NCI-H1105 treated with DMSO at 0.1 percent for 48 hours (cell line): ENCODE results near the gene CHRNB1.

Experiments
- DNase-seq: peaks from one replicate; lab custom pipeline; 2025; lab: John Stamatoyannopoulos, UW

The CHRNB1 gene

DNA sequence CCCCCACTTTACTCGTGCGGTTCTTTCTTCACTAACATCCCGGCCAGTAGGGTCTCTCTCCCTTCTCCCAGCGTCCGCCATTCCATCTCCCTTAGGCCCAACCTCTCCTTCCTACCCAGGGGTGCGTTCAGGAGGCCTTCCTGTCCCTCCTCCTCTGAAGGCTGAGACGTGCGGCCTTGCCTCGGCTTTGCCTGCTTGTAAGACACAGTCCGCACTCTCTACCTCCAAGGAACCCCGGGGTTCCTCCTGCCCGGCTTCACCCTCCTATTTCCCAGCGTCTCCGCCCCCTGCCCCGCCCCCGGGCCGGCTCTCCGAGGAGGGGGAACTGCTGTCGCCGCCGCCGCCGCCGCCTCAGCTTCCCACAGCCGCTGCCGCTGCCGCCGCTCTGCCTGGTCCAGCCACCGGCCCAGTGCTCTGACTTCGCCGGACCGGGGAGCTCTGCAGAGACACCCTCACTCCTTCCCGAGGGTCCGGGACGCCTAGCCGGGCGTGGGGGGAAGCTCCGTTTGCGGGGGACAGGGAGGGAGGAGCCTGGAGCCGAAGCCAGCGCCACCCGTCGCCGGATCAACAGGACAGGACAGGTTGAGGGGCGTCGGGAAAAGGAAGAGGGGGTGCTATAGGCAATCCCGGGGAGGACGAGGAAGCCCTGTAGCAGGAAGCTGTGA lies 6.8 kb upstream of the CHRNB1 start:
- DNase-seq = no peak

DNA sequence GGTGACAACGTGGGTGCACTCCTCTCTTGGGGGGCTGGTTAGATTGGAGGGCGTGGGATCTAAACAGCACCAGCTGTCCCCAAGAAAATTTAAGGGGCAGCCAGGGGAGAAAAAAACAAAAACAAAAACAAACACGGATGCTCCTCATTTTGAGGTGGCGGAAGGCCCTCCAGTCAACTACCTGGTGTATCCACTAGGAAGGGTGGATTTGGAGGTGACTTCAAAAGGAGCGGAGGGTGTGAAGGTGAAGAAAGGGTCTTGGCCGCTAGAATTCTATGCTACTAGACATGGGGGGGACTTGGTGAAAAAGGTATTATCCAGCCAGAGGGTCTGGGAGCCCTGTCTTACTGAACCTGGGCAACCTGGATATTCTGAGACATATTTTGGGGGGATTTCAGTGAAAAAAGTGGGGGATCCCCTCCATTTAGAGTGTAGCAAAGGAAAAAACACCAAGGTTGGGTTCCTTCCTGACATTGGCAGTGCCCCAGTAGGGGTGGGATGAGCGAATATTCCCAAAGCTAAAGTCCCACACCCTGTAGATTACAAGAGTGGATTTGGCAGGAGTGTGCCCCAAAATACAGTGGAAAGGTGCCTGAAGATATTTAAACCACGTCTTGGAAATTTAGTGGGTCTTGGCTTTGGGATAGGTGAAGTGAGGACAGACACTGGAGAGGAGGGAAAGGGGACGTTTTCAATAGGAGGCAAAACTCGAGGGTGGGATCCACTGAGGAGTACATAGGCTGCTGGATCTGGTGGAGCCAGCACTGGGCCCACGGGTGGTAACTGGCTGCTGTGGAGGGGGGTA lies 6.0 kb upstream of the CHRNB1 start:
- no peak for DNase-seq

DNA sequence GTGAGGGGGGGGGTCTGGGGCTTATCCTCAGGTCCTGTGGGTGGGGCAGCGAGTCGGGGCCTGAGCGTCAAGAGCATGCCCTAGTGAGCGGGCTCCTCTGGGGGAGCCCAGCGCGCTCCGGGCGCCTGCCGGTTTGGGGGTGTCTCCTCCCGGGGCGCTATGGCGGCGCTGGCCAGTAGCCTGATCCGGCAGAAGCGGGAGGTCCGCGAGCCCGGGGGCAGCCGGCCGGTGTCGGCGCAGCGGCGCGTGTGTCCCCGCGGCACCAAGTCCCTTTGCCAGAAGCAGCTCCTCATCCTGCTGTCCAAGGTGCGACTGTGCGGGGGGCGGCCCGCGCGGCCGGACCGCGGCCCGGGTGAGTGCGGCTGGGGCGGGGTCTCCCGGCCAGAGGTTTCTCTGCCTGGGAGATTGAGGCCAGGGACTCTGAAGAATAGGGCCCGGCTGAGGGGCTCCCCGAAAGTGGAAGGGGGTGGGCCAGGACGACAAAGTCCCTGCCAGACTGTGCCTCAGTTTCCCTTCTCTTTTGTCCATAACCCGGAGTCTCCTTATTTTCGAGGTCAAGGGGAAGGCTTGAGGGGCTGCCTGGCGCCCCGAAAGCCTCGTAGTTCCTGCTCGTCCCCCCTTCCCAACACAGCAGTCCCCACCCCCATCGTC lies 5.3 kb upstream of the CHRNB1 start, which contains the start of gene FGF11:
Gene FGF11, plus strand, starts transcription at position 51 of the 651 bp plus-strand sequence. Its CDS starts 109 bp downstream, at position 160.
- DNase-seq = peak; percentile 4

DNA sequence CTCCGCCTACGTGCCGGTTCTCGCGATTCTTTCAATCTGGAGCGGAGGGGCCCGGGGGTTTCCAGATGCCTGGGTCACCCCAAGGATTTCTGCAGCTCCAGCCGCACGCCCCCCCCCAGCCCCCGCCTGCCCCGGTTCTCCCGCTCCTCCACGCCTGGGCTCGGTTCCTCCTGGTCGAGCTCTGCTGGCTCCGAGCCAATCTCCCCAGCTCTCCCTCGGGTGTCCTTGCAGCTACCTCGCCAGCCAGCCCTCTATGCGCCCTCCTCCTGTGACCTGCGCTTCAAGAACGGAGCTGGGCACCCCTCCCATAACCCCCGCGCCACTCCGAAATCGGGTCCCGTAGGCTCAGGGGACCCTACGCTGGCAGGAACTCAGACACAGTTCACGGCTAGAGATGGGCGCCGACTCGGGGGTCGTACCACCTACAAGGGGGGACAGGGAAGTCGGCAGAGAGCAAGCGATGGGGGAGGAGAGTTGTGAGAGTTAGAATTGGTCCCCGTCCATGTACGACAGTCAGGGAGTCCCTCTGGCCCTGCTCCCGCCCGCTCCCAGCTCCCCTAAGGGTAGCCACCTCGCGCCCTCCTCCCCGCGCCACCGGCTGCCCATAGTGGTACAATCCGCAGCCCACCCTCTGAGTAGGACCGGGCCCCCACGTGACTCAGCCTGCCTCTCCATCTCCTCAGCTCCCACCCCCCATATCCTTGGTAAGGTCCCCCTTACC lies 4.6 kb upstream of the CHRNB1 start:
- peak; percentile 75 for DNase-seq

DNA sequence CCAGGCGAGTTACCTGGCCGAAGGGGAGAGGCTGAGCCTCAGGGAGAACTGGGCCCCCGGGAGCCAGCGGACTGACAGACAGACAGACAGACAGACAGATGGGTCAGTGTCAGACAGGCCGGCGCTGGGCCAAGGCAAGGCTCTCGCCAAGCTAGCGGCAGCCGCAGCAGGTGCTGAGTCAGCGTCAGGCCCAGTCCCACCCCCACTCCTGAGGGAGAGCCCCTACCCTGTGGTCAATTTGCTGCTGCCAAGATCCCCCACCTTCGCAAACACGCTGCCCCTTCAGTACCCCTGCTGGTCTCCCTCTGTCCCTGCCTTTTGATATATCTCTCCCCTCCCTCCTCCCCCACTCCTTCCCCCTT lies 4.0 kb upstream of the CHRNB1 start:
- DNase-seq = peak; percentile 58

DNA sequence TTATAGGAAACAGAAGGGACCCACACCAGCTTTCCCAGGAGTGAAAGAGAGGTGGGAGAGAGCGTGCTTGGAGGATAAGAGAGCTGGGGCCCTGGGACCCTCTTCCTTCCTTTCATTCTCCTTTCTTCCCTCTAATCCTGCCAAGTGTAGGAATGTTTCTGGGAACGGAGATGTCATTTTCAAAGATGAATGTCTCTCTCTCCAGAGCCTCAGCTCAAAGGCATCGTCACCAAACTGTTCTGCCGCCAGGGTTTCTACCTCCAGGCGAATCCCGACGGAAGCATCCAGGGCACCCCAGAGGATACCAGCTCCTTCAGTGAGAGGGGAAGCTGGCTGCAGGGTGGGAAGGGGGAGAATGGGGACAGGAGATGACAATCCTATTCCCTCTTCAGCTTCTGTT lies 3.6 kb upstream of the CHRNB1 start:
- no peak for DNase-seq

DNA sequence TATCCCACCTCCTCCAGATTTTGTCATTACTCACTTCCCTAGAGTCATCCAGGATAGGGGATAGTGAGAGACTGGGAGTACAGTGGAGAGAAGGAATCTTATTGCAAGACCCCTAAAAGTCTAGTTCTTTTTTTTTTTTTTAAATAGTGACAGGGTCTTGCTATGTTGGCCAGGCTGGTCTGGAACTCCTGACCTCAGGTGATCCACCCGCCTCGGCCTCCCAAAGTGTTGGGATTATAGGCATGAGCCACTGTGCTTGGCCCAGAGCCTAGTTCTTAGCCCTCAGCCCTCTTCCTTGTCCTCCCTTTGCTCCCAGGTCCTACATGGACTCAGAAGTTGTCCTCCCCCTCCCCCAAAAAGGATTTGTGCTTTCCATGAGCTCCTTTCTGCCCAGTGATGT lies 2.7 kb upstream of the CHRNB1 start:
- DNase-seq = no peak

DNA sequence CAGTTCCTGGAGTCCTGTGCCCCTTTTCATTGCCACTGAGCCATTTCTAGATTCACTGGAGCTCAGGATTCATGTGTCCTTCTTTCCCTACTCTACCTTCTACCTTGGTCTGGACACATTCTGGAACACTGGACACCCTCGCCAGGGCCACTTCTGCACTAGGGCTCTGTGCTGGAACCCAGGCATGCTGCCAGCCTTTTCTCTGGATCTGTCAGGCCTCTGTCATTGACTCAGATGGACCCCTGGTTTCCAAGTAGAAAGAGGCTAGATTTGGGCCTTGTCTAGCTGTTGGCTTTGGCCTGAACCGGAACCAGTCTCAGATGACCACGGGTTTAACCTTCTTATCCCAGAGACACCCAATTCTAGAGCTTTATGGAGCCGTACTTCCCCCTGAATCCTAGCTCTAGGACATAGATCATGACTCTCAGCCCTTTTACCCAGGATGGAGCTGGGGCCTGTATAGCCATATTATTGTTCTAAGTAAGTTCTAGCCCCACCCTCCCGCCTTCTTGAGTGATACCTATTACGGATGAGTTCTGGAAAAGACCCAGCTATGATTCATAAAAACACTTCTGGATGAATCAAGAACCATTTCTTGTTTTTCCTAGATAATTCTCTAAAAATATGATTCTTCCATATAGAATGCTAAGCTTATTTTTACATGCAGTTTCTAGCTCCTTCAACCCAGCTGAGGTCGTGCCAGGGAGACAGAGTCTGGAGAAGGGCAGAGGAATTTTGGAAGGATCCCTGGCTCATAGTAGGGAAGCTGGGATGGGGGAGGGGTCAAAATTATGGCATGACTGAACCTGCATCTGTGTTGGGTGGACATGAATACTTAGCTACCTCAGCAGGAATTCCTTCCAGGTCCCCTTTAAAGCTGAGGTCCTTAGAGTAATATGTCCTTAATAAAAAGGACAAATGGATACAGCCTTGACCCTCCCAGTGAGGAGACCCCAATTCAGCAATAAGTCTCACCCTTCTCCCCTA lies 1.1 kb upstream of the CHRNB1 start:
- no peak for DNase-seq

DNA sequence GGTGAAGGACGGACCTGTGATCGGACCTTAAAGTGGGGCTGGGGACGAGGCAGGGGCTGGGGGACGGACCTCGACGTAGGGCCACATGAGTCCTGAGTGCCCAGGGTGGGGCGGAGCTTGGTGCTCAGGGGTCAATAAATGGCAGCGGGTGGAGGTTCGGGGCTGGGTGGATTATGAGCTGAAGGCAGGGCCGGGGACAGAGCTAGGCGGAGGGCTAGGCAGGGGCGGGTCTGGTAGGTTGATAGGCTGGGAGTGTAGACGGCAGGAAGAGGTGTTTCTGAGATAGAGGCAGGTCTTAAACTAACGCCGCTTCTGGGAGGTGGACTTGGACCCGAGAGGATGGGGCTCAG lies 733 bp downstream of the CHRNB1 start:
- peak; percentile 47 for DNase-seq

DNA sequence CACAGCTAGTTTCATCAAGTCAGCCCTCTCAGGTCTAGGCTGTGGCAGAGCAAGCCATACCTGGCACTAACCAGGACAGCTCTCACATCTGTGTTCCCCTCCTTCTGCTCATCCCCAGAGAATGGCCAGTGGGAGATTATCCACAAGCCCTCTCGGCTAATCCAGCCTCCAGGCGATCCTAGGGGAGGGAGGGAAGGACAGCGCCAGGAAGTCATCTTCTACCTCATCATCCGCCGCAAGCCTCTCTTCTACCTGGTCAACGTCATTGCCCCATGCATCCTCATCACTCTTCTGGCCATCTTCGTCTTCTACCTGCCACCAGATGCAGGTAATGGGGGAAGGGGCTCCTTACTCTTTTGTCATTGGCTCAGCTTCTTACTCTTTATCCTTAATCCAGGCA lies 3.6 kb downstream of the CHRNB1 start:
- DNase-seq = no peak

DNA sequence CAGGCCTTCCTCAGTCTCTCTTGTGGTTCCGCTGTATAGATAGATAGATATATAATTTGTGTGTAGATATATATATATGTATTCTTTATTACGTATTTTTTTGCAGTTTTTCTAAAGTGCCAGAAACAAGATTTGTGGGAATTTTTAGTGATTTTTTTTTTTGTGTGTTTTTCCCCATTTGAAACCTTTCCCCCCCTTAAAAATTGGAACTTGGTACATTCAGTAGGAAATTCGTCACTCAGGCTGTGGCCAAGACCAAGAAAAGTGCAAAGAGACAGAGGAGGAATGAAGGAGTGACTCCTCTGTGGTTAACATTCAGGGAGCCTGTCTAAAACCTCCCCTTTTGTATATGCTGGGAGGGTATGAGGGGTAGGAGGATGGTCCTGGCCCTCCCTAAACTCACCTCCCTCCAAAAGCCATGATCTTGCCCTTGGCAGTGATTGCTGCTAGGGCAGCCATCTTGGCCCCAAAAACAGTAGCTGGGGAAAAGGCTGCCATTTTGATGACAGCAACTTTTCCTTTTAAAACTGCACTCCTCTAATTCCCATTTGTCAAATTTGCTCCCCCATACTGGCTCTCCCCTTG lies 15.2 kb downstream of the CHRNB1 start:
- DNase-seq = no peak

DNA sequence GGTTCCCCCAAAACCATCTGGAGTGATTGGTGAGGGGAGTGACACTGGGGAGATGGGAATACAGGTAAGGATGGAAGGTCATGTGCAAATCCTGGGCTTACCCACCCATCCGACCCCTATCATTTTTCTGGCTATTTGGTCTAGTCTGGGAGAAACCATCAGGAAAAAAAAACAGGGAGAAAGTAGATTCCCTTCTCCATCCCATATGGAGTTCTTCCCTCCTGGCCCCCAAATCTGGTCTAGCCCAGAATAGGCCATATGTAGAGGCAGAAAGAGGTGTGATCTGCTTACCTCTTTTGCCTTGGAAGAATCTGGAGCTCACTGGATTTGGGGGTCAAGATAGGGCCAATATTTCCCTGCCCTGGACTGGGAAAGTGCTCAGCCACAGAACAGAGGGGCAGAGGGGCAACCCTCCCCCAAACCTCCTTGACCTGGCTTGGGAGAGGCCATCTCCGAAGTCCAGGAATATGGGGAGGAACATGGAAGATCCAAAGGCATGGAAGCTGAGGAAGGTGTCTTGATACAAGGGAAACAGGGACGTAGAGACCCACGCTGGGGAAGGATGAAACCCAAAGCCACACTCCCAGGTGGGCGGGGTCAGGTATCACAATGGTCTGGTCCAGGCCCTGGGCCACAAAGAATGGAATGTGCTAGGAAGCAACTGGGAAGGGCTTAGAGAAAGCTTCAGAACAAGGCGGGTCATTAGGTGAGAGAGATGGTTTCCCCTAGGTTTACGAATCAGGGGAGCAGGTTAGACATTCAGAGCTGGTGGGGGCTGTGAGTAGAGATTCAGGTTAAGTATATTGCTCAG lies 16.2 kb downstream of the CHRNB1 start:
- no peak for DNase-seq

DNA sequence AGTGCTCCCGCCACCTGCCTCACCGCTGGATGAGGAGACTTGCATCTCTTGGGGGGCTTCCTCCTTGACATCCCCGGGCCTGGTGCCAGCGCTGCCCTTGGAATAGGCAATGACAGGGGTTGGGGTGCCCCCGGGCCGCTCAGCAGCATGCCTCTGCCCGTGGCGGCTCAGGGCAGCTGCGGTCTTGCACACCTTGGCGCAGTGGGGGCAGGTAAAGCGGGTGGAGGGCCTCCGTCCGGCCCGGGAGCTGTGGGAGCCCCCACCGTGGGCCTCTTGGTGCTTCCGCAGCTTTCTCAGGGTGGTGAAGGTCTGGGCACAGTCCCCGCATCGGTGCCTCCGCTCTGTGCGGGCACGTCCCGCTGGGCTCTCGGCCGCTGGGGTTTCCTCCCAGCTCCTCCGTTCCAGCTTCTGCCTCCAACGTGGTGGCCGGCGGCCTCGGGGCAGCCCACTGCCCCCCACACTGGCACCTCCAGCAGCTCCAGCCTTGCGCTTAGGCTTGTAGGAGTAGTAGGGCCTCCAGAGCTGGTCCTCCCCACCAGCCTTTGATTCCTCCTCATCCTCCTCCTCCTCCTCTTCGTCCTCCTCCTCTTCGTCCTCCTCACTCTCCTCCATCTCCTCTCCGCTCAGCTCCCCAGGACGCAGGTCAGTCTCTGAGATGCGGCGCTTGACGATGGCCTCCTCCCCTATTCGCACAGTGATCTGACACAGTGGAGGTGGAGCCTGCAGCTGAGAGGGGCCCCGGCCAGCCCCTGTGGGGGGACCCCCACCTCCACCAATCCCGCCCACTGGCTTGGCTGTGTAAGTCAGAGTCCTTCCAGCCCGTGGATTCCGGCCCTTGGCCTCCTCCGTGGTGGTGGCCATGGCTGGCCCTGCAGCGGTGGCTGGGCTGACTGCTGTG lies 17.9 kb downstream of the CHRNB1 start:
- DNase-seq = no peak

DNA sequence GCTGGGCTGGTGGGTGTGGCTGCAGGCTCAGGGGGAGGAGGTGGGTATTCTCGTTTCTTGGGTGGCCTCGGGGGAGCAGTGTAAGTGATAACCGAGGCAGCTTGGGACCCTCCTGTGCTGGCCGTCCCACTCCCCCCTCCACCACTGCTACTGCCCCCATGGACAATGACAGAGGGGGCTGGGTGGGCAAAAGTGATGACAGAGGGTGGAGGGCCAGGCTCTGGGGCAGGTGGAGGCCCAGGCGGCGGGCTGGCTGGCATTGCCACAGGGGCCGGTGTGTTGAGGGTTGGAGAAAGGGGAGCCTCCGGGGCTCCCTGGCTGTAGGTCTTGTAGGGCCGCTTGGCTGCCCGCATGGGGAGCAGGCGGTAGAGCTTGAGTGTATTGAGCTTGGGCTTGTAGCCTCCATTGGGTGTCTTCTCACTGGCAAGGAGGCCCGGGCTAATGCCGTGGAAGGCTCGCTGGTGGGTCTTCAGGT lies 18.5 kb downstream of the CHRNB1 start:
- DNase-seq = no peak

DNA sequence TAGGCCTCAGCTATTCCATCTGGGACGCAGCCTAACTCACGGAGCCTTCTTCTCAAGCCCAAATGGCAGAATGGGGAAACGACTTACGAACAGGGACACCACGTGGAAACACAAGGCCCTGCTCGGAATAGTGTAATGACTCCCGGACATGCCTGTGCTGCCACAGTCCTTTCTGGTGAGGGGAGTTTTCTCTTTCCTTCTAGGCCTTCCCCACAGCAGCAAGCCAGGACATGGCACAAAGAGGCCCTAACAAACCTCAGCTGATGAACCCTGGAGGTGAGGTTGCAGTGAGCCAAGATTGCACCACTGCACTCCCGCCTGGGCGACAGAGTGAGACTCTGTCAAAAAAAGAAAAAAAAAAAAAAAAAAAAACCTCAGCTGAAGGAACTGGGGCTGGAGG lies 19.2 kb downstream of the CHRNB1 start:
- DNase-seq = no peak

DNA sequence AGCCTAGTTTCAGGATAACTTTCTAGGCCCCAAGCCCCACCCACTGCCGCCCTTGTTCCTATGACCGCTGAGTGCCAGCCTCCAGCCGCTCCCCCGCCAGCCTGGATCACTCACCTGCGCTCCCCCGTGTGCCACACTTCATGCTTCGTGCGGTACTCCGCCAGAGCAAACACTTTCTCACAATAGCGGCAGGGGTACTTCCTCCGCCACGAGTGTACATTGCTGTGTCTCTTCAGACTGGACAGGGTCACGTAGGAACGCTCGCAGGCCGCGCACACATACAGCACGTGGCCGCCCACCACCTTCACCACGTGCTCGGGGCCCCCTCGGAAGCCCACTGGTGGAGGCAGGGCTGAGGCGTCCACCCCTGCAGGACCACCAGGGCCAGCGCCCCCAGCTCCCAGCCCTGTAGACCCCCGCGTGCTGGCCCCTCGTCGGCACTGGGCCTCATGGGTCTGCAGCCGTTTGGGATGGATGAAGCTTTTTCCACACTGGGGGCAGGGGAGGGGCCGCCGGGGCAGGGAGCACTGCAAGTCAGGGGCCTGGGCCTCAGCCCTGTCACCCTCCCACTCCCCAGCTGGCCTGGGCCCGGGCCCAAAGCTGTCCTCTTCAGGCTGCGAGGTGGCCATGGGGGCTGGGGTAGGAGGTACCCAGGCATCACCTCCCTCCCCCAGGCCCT lies 20.9 kb downstream of the CHRNB1 start:
- no peak for DNase-seq

DNA sequence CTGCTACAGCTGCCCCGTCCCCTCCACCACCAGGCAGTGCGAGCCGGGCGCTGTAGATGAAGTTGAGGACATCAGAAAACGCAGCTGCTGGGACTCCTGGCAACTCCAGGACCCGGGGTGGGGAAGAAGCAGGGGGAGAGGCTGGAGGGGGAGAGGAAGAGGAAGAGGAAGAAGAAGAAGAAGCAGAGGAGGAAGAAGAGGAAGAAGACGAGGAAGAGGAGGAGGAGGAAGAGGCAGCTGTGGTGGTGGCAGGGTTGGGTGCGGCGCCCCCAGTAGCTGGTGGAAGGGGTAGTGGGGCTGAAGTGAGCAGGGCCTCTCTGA lies 21.4 kb downstream of the CHRNB1 start:
- no peak for DNase-seq

DNA sequence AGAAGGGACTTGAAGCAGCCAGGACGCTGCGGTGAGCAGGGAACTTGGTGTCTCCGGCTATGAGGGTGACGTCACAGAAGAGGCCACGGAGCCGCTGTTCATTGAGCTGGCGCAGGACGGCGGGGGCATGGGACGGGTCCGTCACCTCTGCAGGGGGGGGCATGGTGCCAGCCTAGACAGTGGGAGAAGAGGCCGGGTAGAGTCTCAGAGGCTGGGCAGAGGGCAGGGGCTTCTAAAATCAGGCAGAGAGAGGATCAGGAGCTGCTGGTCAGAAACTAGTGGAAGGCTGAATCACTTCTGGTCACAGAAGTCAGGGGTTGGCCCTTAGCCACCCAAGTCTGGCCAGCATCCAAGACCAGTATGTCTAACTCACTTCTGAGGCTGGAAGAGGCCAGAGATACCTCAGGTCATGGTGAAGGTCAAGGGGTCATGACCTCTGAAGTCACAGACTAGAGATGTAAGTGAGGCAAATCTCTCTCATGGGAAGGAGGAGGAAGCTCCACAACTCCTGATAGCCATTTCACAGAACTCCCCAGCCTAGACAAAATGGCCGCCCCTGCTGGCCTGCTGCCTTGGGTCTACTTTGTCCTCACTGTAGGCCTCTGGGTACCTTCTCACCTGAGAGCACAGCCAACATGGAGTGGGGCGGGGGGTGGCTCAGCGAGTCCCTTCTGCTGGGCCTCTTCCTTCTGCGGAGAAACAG lies 21.9 kb downstream of the CHRNB1 start:
- DNase-seq = no peak
